Upper lobe of left lung (tissue), 6 donors: Measurements from ENCODE around the gene UCHL3. TPM values are rescaled to one million over a fixed set of nuclear protein-coding genes. Genes with fewer than 3 reads are reported as not detected.

Experiments used
- ATAC-seq, 2 donors: fragments of 200-7000 bp; cut with Tn5 transposase; one replicate each; pipeline ENCODE4 v1.9.1; 2022; ENCODE audit warnings: mild to moderate bottlenecking in 2 of 2, moderate library complexity in 2 of 2; ENCODE audit not compliant: low FRiP score in 2 of 2
- DNase-seq, 2 donors: peaks; one replicate each; pipeline ENCODE4 v3.0.0-alpha.2; 2019 to 2020
- H3K27ac ChIP-seq, 4 donors: fragments of 200-600 bp; sonication (generic); one replicate each; pipeline ENCODE4 v1.5.1; 2016 to 2019
- H3K27me3 ChIP-seq, 4 donors: fragments of 200-600 bp; sonication (generic); one replicate each; pipeline ENCODE4 v1.5.1; 2017 to 2019
- H3K36me3 ChIP-seq, 4 donors: fragments of 200-600 bp; sonication (generic); one replicate each; pipeline ENCODE4 v1.5.1; 2016 to 2019
- H3K4me1 ChIP-seq, 4 donors: fragments of 200-600 bp; sonication (generic); one replicate each; pipeline ENCODE4 v1.5.1; 2018 to 2019
- H3K4me3 ChIP-seq, 4 donors: fragments of 200-600 bp; sonication (generic); one replicate each; pipeline ENCODE4 v1.5.1; 2017 to 2019; ENCODE audit warnings: mild to moderate bottlenecking in 2 of 4, moderate library complexity in 1 of 4
- H3K9me3 ChIP-seq, 4 donors: fragments of 200-600 bp; sonication (generic); one replicate each; pipeline ENCODE4 v1.5.1; 2018 to 2019
- EP300 ChIP-seq, 4 donors: sonication (generic); formaldehyde crosslinking; IDR thresholded peaks; one replicate each; pipeline ENCODE4 v1.5.1; 2017; ENCODE audit warnings: antibody characterized with exemption in 4 of 4, control low read depth in 2 of 4
- POLR2A ChIP-seq, 4 donors: fragments of 450-650 bp; IDR thresholded peaks; one replicate each; pipeline ENCODE4 v1.5.1; 2016 to 2017; ENCODE audit warnings: antibody characterized with exemption in 4 of 4, mild to moderate bottlenecking in 2 of 4
- POLR2AphosphoS5 ChIP-seq, 2 donors: sonication (generic); formaldehyde crosslinking; IDR thresholded peaks; one replicate each; pipeline ENCODE4 v1.5.1; 2017; ENCODE audit warnings: antibody characterized with exemption in 2 of 2
- WGBS, 2 donors: methylation state at CpG; one replicate each; pipeline ENCODE4 v1.1.5; 2017 to 2018; 5-methylcytosine and 5-hydroxymethylcytosine counted together
- total RNA-seq, 6 donors: library from RNA; depleted of rRNA in 4 of 6; stranded (reverse); fragments of >200 nt in 4 of 6; gene quantifications; one replicate each; pipeline versions ENCODE4 v1.1.0 to v1.2.1, GENCODE V29; 2016 to 2021
- TF ChIP-seq, protein P1 (sequence below), 6 experiments: fragments of 450-650 bp in 4 of 6; fragments of 200-600 bp in 2 of 6; sonication (generic) in 2 of 6; IDR thresholded peaks; one replicate each; pipeline ENCODE4 v1.5.1; 2016 to 2019; ENCODE audit warnings: antibody characterized with exemption in 6 of 6
- donor health status: DM: no; HTN: no; CAD: no; lungs with moderate emphysema.
- donor health status: DM: no; HTN: yes; CAD: no; lungs with severe emphysema.

The UCHL3 gene
- total RNA-seq, 6 donors from 2014 or later: 6.3 to 20.7 (median 11.0) TPM

DNA sequence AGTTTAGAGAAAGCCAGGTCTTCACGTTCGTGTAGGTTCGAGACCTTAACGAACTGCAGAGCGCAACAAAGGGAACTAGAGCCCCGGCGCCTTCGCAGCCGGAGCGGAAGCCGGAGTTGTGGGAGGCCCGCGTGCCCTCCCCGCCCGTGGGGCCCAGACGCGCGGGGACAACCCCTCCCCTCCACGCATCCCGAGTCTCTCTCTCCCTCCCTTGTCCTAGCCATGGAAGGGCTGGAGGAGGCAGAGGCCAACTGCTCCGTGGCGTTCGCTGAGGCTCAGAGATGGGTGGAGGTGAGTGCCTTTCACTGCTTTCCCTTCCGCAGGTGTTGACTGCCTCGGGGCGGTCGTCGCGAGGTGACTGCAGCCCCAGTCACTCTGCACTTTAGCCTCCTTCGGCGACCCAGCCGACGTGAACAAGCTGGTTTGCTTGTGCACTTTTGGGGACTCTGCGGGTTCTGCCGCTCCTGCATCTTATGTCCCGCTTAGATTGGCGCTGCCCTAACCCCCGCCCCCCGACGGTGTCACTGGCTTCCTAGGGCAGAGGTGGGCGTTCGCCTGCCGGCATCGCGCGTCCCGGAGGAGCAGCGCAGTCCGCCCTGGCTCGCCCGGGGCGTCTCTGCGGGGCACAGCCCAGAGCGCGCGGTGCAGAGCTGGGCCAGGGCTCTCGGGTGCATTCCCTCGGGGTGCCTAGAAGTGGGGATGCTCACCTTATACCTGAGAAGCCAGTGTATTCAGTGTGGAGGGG is 87.0 kb downstream of the UCHL3 start:
- H3K4me1 ChIP-seq: peaks cover 12 to 29% (median 17%) of the 10 kb centered on the region in 4 donors
- peak overlapping the region; percentile 68 to 87 (median 79) for H3K27ac ChIP-seq
- H3K9me3 ChIP-seq: no peaks in the 10 kb centered on the region
- peaks cover 0 to 9% (median 0%) of the 10 kb centered on the region in 4 donors for H3K27me3 ChIP-seq
- no peaks in the 10 kb centered on the region for H3K36me3 ChIP-seq
- TF ChIP-seq, protein P1, sequence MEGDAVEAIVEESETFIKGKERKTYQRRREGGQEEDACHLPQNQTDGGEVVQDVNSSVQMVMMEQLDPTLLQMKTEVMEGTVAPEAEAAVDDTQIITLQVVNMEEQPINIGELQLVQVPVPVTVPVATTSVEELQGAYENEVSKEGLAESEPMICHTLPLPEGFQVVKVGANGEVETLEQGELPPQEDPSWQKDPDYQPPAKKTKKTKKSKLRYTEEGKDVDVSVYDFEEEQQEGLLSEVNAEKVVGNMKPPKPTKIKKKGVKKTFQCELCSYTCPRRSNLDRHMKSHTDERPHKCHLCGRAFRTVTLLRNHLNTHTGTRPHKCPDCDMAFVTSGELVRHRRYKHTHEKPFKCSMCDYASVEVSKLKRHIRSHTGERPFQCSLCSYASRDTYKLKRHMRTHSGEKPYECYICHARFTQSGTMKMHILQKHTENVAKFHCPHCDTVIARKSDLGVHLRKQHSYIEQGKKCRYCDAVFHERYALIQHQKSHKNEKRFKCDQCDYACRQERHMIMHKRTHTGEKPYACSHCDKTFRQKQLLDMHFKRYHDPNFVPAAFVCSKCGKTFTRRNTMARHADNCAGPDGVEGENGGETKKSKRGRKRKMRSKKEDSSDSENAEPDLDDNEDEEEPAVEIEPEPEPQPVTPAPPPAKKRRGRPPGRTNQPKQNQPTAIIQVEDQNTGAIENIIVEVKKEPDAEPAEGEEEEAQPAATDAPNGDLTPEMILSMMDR (IDR thresholded peaks at IDR 0.05): no peak
- TF ChIP-seq EP300 (IDR thresholded peaks at IDR 0.05): no peak
- peak in 2 of 4 donors; percentile 2 to 34 for TF ChIP-seq POLR2A (IDR thresholded peaks at IDR 0.05)
- no peak for TF ChIP-seq POLR2AphosphoS5 (IDR thresholded peaks at IDR 0.05)
- 2% methylated on average over 37 of the region's 58 CpGs; no CpG with 5 or more reads in 1 of the 2 donors for WGBS, 2 donors
- H3K4me3 ChIP-seq: peak overlapping the region; percentile 57 to 87 (median 76)
- DNase-seq (peak; percentile 27 to 85), ATAC-seq (peak; percentile 57 to 61)

DNA sequence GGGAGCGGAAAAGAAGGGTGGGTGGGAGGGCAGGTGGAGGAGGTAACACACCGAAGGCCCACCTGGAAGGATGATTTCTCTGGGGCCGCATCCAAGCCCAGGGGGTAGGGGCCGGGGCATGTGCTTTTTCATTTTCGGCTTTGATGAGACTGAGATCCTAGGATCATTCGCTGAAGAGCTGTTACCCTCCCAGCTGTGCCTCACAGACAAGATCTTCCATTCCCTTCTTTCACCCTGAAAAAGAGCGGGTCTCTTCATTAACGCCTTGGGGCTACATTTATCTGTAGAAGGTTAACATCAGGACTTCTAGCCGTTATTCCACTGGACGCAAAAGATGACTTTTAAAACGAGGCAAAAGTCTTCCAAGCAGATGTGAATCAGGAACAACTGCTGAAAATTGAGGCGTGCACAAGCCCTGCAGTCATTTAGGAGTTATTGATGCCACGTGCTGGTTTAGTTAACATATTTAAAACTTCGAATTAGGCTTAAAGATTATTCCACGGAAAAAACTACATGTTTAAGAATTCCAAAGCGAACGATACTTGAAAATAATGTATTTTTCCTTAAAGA is 87.7 kb downstream of the UCHL3 start:
- peaks cover 12 to 29% (median 17%) of the 10 kb centered on the region in 4 donors for H3K4me1 ChIP-seq
- peak overlapping the region; percentile 57 to 87 (median 76) for H3K4me3 ChIP-seq
- no peak for TF ChIP-seq EP300 (IDR thresholded peaks at IDR 0.05)
- no peak for TF ChIP-seq POLR2AphosphoS5 (IDR thresholded peaks at IDR 0.05)
- TF ChIP-seq POLR2A (IDR thresholded peaks at IDR 0.05): no peak
- TF ChIP-seq, protein P1 (IDR thresholded peaks at IDR 0.05): no peak
- ATAC-seq (no peak), DNase-seq (no peak)
- H3K36me3 ChIP-seq: no peaks in the 10 kb centered on the region
- H3K27ac ChIP-seq: peak overlapping the region in 2 of 4 donors; percentile 57 to 87
- 29 to 36% methylated on average over 16 to 17 of the region's 17 CpGs for WGBS, 2 donors
- no peaks in the 10 kb centered on the region for H3K9me3 ChIP-seq
- peaks cover 0 to 9% (median 0%) of the 10 kb centered on the region in 4 donors for H3K27me3 ChIP-seq

DNA sequence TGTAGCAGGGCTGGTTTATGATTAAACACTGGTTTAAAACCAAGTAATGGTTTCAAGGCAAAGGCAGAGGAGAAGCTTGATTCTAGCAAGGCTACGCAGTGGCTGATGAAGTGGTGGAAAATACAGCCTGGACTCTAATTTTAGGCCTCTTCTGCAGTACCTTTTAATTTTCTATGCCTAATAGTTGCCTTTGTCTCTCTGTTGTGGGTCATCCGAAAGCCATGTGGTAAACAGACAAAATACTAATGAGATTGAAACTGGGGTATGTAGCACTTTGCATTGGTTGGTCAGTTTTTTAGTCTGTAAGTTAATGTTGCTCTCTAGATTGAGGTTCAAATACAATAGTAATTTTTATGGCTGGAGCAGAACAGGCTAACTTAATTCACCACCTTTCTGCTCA is 89.9 kb downstream of the UCHL3 start:
- H3K4me3 ChIP-seq: no peak overlapping the region
- peaks cover 0 to 9% (median 0%) of the 10 kb centered on the region in 4 donors for H3K27me3 ChIP-seq
- ATAC-seq: no peak
- 97 to 98% methylated on average over 2 of the region's 2 CpGs for WGBS, 2 donors
- TF ChIP-seq EP300 (IDR thresholded peaks at IDR 0.05) (no peak), POLR2A (IDR thresholded peaks at IDR 0.05) (no peak), POLR2AphosphoS5 (IDR thresholded peaks at IDR 0.05) (no peak)
- TF ChIP-seq, protein P1 (IDR thresholded peaks at IDR 0.05): no peak
- no peaks in the 10 kb centered on the region for H3K36me3 ChIP-seq
- no peak for DNase-seq
- H3K4me1 ChIP-seq: peaks cover 12 to 29% (median 17%) of the 10 kb centered on the region in 4 donors
- no peak overlapping the region for H3K27ac ChIP-seq
- H3K9me3 ChIP-seq: no peaks in the 10 kb centered on the region

DNA sequence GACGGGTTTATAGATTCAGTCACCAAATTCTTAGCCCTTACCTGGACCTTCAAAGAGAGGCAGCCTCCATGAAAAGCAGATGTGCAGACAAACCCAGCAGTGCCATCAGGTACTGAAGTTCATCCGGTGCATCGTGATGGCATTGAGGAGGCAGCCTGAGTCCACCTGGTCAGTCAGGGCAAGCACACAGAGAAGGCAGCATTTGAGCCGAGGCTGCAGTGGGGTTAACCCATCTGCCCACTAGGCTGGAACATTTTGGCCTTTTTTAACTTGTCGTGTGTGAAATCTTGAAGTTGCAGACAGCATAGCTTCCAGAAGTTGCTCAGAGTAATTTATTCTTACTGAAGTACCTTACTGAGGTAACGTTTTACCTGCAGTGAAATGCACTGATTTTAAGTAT is 91.4 kb downstream of the UCHL3 start:
- no peaks in the 10 kb centered on the region for H3K36me3 ChIP-seq
- ATAC-seq (no peak), DNase-seq (no peak)
- no peak overlapping the region for H3K27ac ChIP-seq
- H3K4me3 ChIP-seq: no peak overlapping the region
- no peak for TF ChIP-seq POLR2AphosphoS5 (IDR thresholded peaks at IDR 0.05)
- no peak for TF ChIP-seq POLR2A (IDR thresholded peaks at IDR 0.05)
- TF ChIP-seq, protein P1 (IDR thresholded peaks at IDR 0.05): no peak
- TF ChIP-seq EP300 (IDR thresholded peaks at IDR 0.05): no peak
- H3K9me3 ChIP-seq: no peaks in the 10 kb centered on the region
- H3K4me1 ChIP-seq: peaks cover 5 to 19% (median 12%) of the 10 kb centered on the region in 4 donors
- H3K27me3 ChIP-seq: no peaks in the 10 kb centered on the region
- 93 to 95% methylated on average over 6 of the region's 6 CpGs for WGBS, 2 donors
